Measurements from ENCODE around the gene STK24. TPM values are rescaled to one million over a fixed set of nuclear protein-coding genes. Genes with fewer than 3 reads are reported as not detected.

Gene STK24
- total RNA-seq, 4 donors from 2014 or later: 55.3 to 96.3 (median 83.9) TPM

DNA sequence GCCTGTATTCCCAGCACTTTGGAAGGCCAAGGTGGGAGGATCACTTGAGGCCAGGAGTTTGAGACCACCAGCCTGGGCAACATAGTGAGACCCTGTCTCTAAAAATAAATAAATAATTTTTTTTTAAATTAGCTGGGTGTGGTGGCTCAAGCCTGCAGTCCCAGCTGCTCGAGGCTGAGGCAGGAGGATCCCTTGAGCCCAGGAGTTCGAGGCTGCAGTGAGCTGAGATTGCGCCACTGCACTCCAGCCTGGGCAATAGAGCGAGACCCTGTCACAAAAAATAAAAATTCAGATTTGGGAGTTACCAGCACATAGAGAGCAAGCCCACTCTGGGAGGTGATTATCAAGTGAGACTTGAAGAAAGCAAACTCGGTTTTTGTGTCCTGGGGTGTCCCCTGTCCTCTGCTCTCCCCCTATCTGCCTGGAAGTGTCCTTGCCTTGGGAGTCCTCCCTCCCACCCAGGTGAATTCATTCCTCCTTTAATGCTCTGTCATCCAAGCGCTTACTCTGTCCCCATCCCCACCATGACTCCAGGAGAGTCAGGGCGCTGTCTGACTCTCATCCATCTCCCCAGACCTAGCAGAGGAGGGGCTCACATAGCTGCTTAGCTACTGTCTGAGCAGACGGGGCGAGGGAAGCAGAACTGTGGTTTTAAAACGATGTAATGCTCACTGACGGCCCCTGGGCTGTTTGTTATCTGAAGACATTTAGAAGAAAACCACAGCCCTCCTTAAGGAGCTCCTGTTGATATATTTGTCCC lies 146.8 kb downstream of the STK24 start:
- TF ChIP-seq, protein P1, sequence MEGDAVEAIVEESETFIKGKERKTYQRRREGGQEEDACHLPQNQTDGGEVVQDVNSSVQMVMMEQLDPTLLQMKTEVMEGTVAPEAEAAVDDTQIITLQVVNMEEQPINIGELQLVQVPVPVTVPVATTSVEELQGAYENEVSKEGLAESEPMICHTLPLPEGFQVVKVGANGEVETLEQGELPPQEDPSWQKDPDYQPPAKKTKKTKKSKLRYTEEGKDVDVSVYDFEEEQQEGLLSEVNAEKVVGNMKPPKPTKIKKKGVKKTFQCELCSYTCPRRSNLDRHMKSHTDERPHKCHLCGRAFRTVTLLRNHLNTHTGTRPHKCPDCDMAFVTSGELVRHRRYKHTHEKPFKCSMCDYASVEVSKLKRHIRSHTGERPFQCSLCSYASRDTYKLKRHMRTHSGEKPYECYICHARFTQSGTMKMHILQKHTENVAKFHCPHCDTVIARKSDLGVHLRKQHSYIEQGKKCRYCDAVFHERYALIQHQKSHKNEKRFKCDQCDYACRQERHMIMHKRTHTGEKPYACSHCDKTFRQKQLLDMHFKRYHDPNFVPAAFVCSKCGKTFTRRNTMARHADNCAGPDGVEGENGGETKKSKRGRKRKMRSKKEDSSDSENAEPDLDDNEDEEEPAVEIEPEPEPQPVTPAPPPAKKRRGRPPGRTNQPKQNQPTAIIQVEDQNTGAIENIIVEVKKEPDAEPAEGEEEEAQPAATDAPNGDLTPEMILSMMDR (IDR thresholded peaks at IDR 0.05): no peak
- ATAC-seq (ENCODE audit: low FRiP score) (no peak), DNase-seq (ENCODE audit: low spot score) (no peak)

- TF ChIP-seq, protein P1 (IDR thresholded peaks at IDR 0.05): no peak
- no peak for ATAC-seq (ENCODE audit: low FRiP score)
- no peak for DNase-seq (ENCODE audit: low spot score)
Measured at GRCh38 chr13:98429531-98429930, 147.4 kb downstream of the STK24 start.

DNA sequence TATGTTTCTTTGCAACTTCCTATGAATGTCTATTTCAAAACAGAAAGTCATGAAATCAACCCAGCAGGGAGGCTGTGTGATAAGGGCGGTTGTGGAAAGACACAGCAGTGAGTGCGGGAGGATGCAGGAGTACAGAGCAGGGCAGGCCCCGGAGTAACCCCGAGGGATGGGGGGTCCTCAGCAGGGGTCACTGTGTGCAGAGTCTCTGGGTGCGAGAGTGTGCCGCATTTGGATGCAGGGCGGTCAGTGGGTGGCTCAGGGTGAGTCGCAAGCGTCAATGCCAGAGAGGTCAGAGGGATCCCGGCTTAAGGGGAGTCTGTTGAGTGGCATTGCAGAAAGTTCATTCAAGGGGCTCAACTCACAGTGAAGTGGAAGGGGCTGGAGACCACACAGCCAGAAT lies 147.8 kb downstream of the STK24 start:
- ATAC-seq (ENCODE audit: low FRiP score): no peak
- DNase-seq (ENCODE audit: low spot score): no peak
- TF ChIP-seq, protein P1 (IDR thresholded peaks at IDR 0.05): no peak

DNA sequence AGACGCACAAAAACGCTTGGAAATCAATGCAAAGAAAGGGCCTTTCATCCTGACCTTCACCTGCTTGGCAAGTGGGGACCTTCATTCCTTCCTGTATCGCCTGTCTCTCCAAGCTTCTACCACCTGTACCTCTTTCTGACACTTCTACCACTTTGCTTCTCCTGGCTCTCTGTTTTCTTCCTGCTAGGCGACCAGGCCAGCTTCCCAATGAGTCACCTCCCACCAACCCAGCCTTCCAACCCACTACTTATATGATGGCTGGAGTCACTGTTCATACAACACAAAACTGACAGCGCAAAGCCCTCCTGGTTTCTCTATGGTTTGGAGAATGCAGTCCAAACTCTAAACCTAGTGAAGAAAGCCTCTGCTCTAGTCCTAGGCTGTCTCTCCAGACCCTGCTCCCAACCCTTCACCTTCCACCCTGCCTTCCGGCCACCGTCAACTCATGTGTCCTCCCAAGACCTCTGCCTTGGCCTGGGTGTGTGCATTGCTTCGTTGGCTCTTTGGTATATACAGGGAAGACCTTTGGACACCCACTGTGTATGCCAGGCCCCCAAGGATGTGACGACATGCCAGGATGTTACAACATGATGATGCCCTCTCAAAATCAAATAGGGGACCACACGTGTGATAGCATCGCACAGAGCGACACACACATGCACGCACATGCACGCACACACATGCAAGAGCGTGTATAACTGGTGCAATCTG lies 148.5 kb downstream of the STK24 start:
- TF ChIP-seq, protein P1 (IDR thresholded peaks at IDR 0.05): no peak
- DNase-seq (ENCODE audit: low spot score) (no peak), ATAC-seq (ENCODE audit: low FRiP score) (no peak)

- DNase-seq (ENCODE audit: low spot score): no peak
Measured at GRCh38 chr13:98427331-98427995, 149.4 kb downstream of the STK24 start.

DNA sequence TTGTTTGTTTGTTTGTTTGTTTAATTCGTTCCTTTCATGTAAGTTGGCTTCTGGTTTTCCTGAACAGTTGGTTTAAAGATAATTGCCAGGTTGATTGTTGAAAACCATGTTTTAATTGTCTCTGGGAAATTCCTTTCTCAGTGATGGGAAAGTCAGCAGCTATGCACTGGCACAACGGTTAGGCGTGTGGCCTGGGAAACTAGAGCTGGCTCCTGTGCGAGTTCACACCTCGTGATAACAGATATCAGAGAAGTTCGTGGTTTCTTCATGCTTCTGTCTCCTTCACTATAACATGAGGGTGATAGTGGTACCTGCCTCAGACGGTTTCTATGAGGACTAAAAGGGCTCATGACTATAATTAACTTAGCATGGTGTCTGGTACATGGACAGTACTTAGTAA lies 153.5 kb downstream of the STK24 start:
- DNase-seq (ENCODE audit: low spot score): no peak
- no peak for ATAC-seq (ENCODE audit: low FRiP score)
- TF ChIP-seq, protein P1 (IDR thresholded peaks at IDR 0.05): no peak

More at GRCh38 chr13:98427331-98427995, 149.4 kb downstream of the STK24 start:
- TF ChIP-seq, protein P1 (IDR thresholded peaks at IDR 0.05): no peak
- ATAC-seq (ENCODE audit: low FRiP score): no peak
